CD4-positive, alpha-beta memory T cell (primary cell): Measurements from ENCODE around the gene PRKD2. TPM values are rescaled to one million over a fixed set of nuclear protein-coding genes. Genes with fewer than 3 reads are reported as not detected.

Experiments
- CTCF ChIA-PET: fragments of 350-600 bp; sonication (Branson Sonifier 250); formaldehyde crosslinking; loops from one replicate; lab custom pipeline; 2021; ENCODE audit warnings: inconsistent platforms; ENCODE audit not compliant: partially characterized antibody; lab: Charles Lee
- POLR2A ChIA-PET: fragments of 350-600 bp; sonication (Branson Sonifier 250); formaldehyde crosslinking; loops from one replicate; lab custom pipeline; 2021; ENCODE audit not compliant: partially characterized antibody; lab: Charles Lee
- DNase-seq, 5 donors: peaks; one replicate each; pipeline versions ENCODE4 v3.0.0 to v3.0.0-alpha.2; 2020 to 2022; ENCODE audit warnings: mixed read lengths in 1 of 5
- H3K27ac ChIP-seq: one replicate; pipeline ENCODE4 v1.7.0; 2013; ENCODE audit warnings: low read depth, low read length
- H3K27me3 ChIP-seq: 2 replicates; pipeline ENCODE4 v1.7.0; 2013; ENCODE audit warnings: mild to moderate bottlenecking, low read length, moderate library complexity; ENCODE audit not compliant: insufficient read depth
- H3K36me3 ChIP-seq: 2 replicates; pipeline ENCODE4 v1.7.0; 2013; ENCODE audit warnings: mild to moderate bottlenecking, low read length, moderate library complexity; ENCODE audit not compliant: insufficient read depth
- H3K4me1 ChIP-seq: 2 replicates; pipeline ENCODE4 v1.7.0; 2013; ENCODE audit warnings: mild to moderate bottlenecking, low read length, moderate library complexity; ENCODE audit not compliant: insufficient read depth
- H3K4me3 ChIP-seq, 2 donors: one replicate each; pipeline ENCODE4 v1.7.0; 2013; ENCODE audit warnings: low read length in 2 of 2, mild to moderate bottlenecking in 1 of 2
- H3K9me3 ChIP-seq, 2 donors: one replicate each; pipeline ENCODE4 v1.7.0; 2013; ENCODE audit warnings: low read length in 2 of 2, control low read depth in 1 of 2; ENCODE audit not compliant: control insufficient read depth in 1 of 2
- H3K27ac Mint-ChIP-seq, 7 donors: one replicate each; pipeline ENCODE4 v1.8.0; 2020 to 2021; ENCODE audit warnings: mixed read lengths in 7 of 7, mild to moderate bottlenecking in 6 of 7, inconsistent platforms in 3 of 7, moderate library complexity in 3 of 7
- H3K27me3 Mint-ChIP-seq, 2 donors: one replicate each; pipeline ENCODE4 v1.8.0; 2020 to 2021; ENCODE audit warnings: mixed read lengths in 2 of 2
- H3K36me3 Mint-ChIP-seq, 2 donors: one replicate each; pipeline ENCODE4 v1.8.0; 2020 to 2021; ENCODE audit warnings: mixed read lengths in 2 of 2, inconsistent platforms in 1 of 2, mild to moderate bottlenecking in 1 of 2
- H3K4me1 Mint-ChIP-seq, 4 donors: one replicate each; pipeline ENCODE4 v1.8.0; 2020 to 2021; ENCODE audit warnings: mixed read lengths in 4 of 4, mild to moderate bottlenecking in 1 of 4
- H3K4me3 Mint-ChIP-seq, 8 donors: one replicate each; pipeline ENCODE4 v1.8.0; 2020 to 2021; ENCODE audit warnings: mixed read lengths in 8 of 8, mild to moderate bottlenecking in 7 of 8, moderate library complexity in 6 of 8, inconsistent platforms in 3 of 8
- H3K9me3 Mint-ChIP-seq, 8 donors: one replicate each; pipeline ENCODE4 v1.8.0; 2020 to 2021; ENCODE audit warnings: mixed read lengths in 8 of 8, mild to moderate bottlenecking in 5 of 8, inconsistent platforms in 3 of 8, moderate library complexity in 1 of 8
- intact Hi-C: fragments of 100-400 bp; cut with micrococcal nuclease; formaldehyde crosslinking; loops from one replicate; pipeline ENCODE4 v1.15.1; 2023
- polyA plus RNA-seq, 2 donors: library from polyadenylated mRNA; unstranded; fragments of 300-500 nt; fragmentation: Illumina TruSeq; gene quantifications; one replicate each; pipeline ENCODE4 v1.2.3, GENCODE V29; 2021
- total RNA-seq, 2 experiments: library from RNA; stranded (reverse); gene quantifications; one replicate each; pipeline ENCODE4 v1.2.3, GENCODE V29; 2021

Gene PRKD2
- total and polyA plus RNA-seq, 4 experiments from 2014 or later: 27.6 to 122 (median 102) TPM

GRCh38 chr19:46691948-46692347, 25.0 kb downstream of the PRKD2 start:
- H3K36me3 Mint-ChIP-seq: peaks cover 56 to 82% of the 10 kb centered on the region in 2 donors
- no peaks in the 10 kb centered on the region for H3K4me1 Mint-ChIP-seq
- DNase-seq: no peak
- H3K27me3 Mint-ChIP-seq: no peaks in the 10 kb centered on the region
- Histone ChIP-seq H3K27me3 (no peaks in the 10 kb centered on the region), H3K9me3 (no peaks in the 10 kb centered on the region), H3K27ac (no peak overlapping the region), H3K4me3 (no peak overlapping the region), H3K36me3 (peaks cover 85% of the 10 kb centered on the region), H3K4me1 (no peaks in the 10 kb centered on the region)
- POLR2A ChIA-PET: interaction anchor here (1.2 kb wide), 1 partner anchor 8 kb away, joined by 3 read pairs; no protein-coding TSS in a partner anchor
- H3K27ac Mint-ChIP-seq: peak overlapping the region in 5 of 7 donors; percentile 17 to 86 (median 25)
- H3K9me3 Mint-ChIP-seq: no peaks in the 10 kb centered on the region
- intact Hi-C loops: no loop called here
- H3K4me3 Mint-ChIP-seq: no peak overlapping the region
- CTCF ChIA-PET: interaction anchor here (3.5 kb wide), 1 partner anchor 12 kb away, joined by 28 read pairs; no protein-coding TSS in a partner anchor

DNA sequence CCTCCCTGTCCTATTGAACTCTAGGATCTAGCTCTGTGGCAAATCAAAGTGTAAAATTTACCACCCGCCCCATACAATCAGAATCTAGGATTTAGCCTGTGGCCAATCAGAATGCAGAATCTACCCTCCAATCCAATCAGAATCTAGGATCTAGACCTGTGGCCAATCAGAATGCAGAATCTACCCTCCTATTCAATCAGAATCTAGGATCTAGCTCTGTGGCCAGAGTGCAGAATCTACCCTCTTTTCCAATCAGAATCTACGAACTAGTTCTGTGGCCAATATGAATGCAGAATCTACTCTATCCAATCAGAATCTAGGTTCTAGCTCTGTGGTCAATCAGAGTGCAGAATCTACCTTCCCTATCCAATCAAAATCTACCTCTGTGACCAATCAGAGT, 25.8 kb downstream of the PRKD2 start:
- H3K9me3 ChIP-seq: no peaks in the 10 kb centered on the region
- intact Hi-C loops: no loop called here
- peaks cover 81% of the 10 kb centered on the region for H3K36me3 ChIP-seq
- H3K27ac ChIP-seq: no peak overlapping the region
- Mint-ChIP-seq H3K9me3 (no peaks in the 10 kb centered on the region), H3K4me1 (no peaks in the 10 kb centered on the region), H3K27ac (peak overlapping the region in 5 of 7 donors; percentile 29 to 75 (median 43)), H3K4me3 (no peak overlapping the region), H3K36me3 (peaks cover 50 to 76% of the 10 kb centered on the region in 2 donors), H3K27me3 (no peaks in the 10 kb centered on the region)
- no peak overlapping the region for H3K4me3 ChIP-seq
- ChIA-PET POLR2A (interaction anchor here (1.2 kb wide), 1 partner anchor 9 kb away, joined by 3 read pairs; no protein-coding TSS in a partner anchor), CTCF (interaction anchor here (0.8 to 3.5 kb wide), 2 partner anchors 13 to 29 kb away, joined by 3 to 28 read pairs; no protein-coding TSS in a partner anchor)
- H3K27me3 ChIP-seq: no peaks in the 10 kb centered on the region
- H3K4me1 ChIP-seq: no peaks in the 10 kb centered on the region
- no peak for DNase-seq

GRCh38 chr19:46689358-46689757, 27.6 kb downstream of the PRKD2 start:
- H3K36me3 Mint-ChIP-seq: peaks cover 48 to 78% of the 10 kb centered on the region in 2 donors
- ChIA-PET POLR2A (no interaction called here), CTCF (interaction anchor here (3.5 kb wide), 1 partner anchor 15 kb away, joined by 18 read pairs; no protein-coding TSS in a partner anchor)
- no peak overlapping the region for H3K27ac Mint-ChIP-seq
- Histone ChIP-seq H3K4me1 (no peaks in the 10 kb centered on the region), H3K27ac (no peak overlapping the region), H3K27me3 (no peaks in the 10 kb centered on the region), H3K4me3 (no peak overlapping the region), H3K9me3 (no peaks in the 10 kb centered on the region), H3K36me3 (peaks cover 78% of the 10 kb centered on the region)
- H3K27me3 Mint-ChIP-seq: no peaks in the 10 kb centered on the region
- peaks cover 0 to 2% (median under 1%) of the 10 kb centered on the region in 4 donors for H3K4me1 Mint-ChIP-seq
- DNase-seq: no peak
- no peak overlapping the region for H3K4me3 Mint-ChIP-seq
- intact Hi-C loops: no loop called here
- H3K9me3 Mint-ChIP-seq: no peaks in the 10 kb centered on the region

DNA sequence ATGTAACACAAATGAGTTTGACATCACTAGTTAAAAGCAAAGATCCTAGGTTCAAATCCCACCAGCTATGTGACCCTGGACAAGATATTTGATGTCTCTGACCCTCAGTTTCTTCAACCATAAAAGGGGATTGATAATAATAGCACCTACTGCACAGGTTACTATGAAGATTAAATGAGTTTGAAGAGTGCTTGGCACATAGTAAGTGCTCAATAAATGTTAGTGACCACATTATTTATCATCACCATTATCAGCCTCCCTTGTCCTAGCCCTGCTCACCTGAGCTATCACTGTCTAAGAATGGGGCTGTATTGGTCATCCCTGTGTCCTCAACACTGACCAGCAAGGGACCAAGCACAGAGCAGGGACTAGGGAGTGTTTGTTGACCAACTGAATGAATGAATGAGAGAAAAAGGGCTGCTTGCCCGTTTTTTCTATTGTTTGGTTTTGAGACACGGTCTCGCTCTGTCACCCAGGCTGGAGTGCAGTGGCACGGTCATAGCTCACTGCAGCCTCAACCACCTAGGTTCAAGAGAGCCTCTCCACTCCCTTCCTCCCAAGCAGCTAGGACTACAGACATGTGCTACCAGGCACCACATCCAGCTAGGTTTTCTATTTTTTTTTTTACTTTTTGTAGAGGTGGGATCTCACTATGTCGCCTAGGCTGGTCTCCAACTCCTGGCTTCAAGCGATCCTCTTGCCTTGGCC, 29.3 kb downstream of the PRKD2 start:
- H3K27ac ChIP-seq: no peak overlapping the region
- peaks cover 47 to 73% of the 10 kb centered on the region in 2 donors for H3K36me3 Mint-ChIP-seq
- no peak overlapping the region for H3K4me3 Mint-ChIP-seq
- H3K36me3 ChIP-seq: peaks cover 64% of the 10 kb centered on the region
- no peak overlapping the region for H3K4me3 ChIP-seq
- peaks cover 0 to 2% (median under 1%) of the 10 kb centered on the region in 4 donors for H3K4me1 Mint-ChIP-seq
- H3K4me1 ChIP-seq: no peaks in the 10 kb centered on the region
- POLR2A ChIA-PET: interaction anchor here (0.9 kb wide), 1 partner anchor 27 kb away, joined by 3 read pairs; no protein-coding TSS in a partner anchor
- H3K27me3 ChIP-seq: no peaks in the 10 kb centered on the region
- intact Hi-C loops: no loop called here
- no peak for DNase-seq
- no peaks in the 10 kb centered on the region for H3K9me3 Mint-ChIP-seq
- CTCF ChIA-PET: interaction anchor here (0.7 to 3.5 kb wide), 7 partner anchors 9 to 396 kb away, joined by 3 to 18 read pairs (median 3); no protein-coding TSS in a partner anchor
- no peaks in the 10 kb centered on the region for H3K27me3 Mint-ChIP-seq
- no peaks in the 10 kb centered on the region for H3K9me3 ChIP-seq
- peak overlapping the region in 3 of 7 donors; percentile 36 to 64 (median 62) for H3K27ac Mint-ChIP-seq

GRCh38 chr19:46685189-46685588, 31.7 kb downstream of the PRKD2 start:
- CTCF ChIA-PET: interaction anchor here (0.7 kb wide), 2 partner anchors 29 to 64 kb away, joined by 3 to 4 read pairs; no protein-coding TSS in a partner anchor
- peaks cover 53% of the 10 kb centered on the region for H3K36me3 ChIP-seq
- POLR2A ChIA-PET: no interaction called here

GRCh38 chr19:46678110-46678732, 38.7 kb downstream of the PRKD2 start:
- Histone ChIP-seq H3K36me3 (peaks cover 76% of the 10 kb centered on the region), H3K9me3 (no peaks in the 10 kb centered on the region), H3K27me3 (no peaks in the 10 kb centered on the region), H3K4me1 (no peaks in the 10 kb centered on the region), H3K4me3 (no peak overlapping the region), H3K27ac (no peak overlapping the region)
- H3K9me3 Mint-ChIP-seq: no peaks in the 10 kb centered on the region
- ChIA-PET POLR2A (no interaction called here), CTCF (interaction anchor here (1.4 kb wide), 1 partner anchor 64 kb away, joined by 3 read pairs; no protein-coding TSS in a partner anchor)
- H3K4me3 Mint-ChIP-seq: no peak overlapping the region
- DNase-seq: peak; percentile 58 to 68 (median 60)
- peaks cover 55 to 71% of the 10 kb centered on the region in 2 donors for H3K36me3 Mint-ChIP-seq
- peak overlapping the region in 4 of 7 donors; percentile 47 to 75 (median 66) for H3K27ac Mint-ChIP-seq
- no peaks in the 10 kb centered on the region for H3K27me3 Mint-ChIP-seq
- H3K4me1 Mint-ChIP-seq: peaks cover 3 to 9% (median 7%) of the 10 kb centered on the region in 4 donors
- intact Hi-C loops: no loop called here

More at GRCh38 chr19:46685189-46685588, 31.7 kb downstream of the PRKD2 start:
- Histone ChIP-seq H3K4me3 (no peak overlapping the region), H3K27ac (no peak overlapping the region), H3K4me1 (no peaks in the 10 kb centered on the region), H3K9me3 (no peaks in the 10 kb centered on the region), H3K27me3 (no peaks in the 10 kb centered on the region)
- no peaks in the 10 kb centered on the region for H3K9me3 Mint-ChIP-seq
- peaks cover 0 to 2% (median under 1%) of the 10 kb centered on the region in 4 donors for H3K4me1 Mint-ChIP-seq
- no peak overlapping the region for H3K27ac Mint-ChIP-seq
- H3K36me3 Mint-ChIP-seq: peaks cover 28 to 60% of the 10 kb centered on the region in 2 donors
- no peaks in the 10 kb centered on the region for H3K27me3 Mint-ChIP-seq
- DNase-seq: no peak
- H3K4me3 Mint-ChIP-seq: no peak overlapping the region
- intact Hi-C loops: no loop called here
